GM10847 (cell line): ENCODE data around the gene EEFSEC.

ENCODE experiments used
- POLR2A ChIP-seq: IDR thresholded peaks from 2 replicates; pipeline ENCODE4 v1.6.1; 2011; ENCODE audit not compliant: insufficient read length; ENCODE audit errors: extremely low read depth

The EEFSEC gene

GRCh38 chr3:128235207-128235926, 82.1 kb downstream of the EEFSEC start:
- TF ChIP-seq POLR2A = no peak

GRCh38 chr3:128236657-128237056, 83.4 kb downstream of the EEFSEC start:
- no peak for TF ChIP-seq POLR2A

DNA sequence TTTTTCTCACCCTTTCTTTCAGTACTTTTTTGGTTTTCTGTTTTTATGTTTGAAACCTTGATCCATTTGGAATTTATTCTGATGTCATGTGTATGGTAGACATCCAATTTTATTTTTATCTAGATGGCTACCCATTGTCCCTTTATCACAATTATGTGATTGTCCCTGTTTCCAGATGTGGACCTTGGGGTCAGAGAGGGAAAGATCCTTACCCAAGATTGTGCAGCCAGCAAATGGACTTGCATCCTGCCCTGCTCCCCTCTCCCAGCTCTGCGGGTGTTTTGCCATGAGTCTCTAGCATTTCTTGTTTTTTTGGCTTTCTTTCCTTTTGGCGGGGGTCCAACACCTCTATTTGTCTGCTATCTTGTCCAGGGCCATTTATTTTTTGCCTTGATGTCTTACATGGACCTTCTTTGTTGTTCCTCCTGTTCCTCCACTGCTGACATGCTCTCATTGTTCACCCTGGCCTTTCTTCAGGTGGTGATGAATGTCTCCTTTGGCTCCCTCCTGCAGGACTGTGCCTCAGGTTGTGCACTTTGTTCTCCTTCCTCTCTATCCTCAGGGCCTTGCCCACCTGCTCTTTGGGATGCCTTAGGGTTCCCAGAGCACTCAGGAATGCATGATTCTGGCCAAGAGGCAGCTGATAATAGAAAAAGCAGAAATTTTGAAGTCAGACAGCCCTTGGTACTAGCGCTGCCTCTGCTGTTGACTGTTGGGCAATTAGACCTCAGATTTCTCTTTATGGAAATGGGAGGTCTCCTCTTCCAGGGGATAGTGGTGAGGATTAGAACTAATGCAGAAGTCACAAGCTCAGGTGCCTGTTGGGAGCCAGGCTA, 84.3 kb downstream of the EEFSEC start:
- no peak for TF ChIP-seq POLR2A

DNA sequence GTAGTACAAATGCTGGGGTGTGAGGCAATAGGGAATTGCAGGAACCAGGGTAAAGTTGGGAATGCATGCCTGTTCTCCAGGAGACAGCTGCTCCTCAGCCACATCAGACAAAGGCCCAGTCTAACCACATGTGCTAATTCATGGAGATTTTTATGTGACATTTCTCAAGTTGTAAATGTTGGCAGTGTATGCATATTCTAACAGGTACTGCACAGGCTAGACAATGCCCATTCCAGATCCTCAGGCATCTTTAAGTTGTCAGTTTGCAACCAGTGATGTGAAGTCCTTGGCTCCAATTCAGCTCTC, 84.9 kb downstream of the EEFSEC start:
- no peak for TF ChIP-seq POLR2A

DNA sequence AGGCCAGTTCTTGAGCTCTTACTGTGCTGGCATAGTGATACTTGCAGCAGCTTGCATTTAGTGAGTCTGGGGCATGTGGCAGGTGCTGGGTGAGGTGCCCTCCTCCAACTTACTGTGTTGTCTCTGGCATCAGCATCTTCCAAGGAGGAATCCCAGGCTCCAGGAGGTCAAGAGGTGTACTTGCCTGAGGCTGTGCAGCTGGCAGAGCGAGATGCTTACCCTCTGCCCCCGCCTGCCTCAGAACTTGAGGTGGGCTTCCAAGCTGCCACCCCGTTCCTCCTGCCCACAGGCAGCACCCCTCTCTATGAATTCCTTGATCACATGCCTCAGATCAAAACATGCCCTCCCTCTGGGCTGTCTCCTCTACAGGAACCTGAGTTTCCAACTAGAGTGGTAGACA, 86.0 kb downstream of the EEFSEC start:
- TF ChIP-seq POLR2A = no peak

- TF ChIP-seq POLR2A = no peak
These were observed 87.0 kb downstream of the EEFSEC start for GRCh38 chr3:128240232-128240631.

DNA sequence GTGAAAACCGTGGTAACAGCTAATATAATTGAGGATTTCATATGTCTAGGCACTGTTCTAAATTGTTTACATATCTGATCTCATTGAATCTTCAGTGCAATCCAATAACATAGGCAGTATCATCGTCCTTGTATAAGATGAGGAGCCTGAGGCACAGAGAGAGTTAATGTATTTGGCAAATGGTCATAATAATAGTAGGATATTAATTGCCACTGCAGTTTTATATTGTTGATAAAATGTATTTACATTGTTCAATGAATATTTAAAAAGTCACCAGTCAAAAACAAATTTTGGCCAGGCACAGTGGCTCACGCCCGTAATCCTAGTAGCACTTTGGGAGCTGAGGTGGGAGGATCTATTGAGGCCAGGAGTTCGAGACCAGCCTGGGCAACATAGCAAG, 88.5 kb downstream of the EEFSEC start:
- no peak for TF ChIP-seq POLR2A

GRCh38 chr3:128242818-128243601, 89.7 kb downstream of the EEFSEC start:
- no peak for TF ChIP-seq POLR2A

DNA sequence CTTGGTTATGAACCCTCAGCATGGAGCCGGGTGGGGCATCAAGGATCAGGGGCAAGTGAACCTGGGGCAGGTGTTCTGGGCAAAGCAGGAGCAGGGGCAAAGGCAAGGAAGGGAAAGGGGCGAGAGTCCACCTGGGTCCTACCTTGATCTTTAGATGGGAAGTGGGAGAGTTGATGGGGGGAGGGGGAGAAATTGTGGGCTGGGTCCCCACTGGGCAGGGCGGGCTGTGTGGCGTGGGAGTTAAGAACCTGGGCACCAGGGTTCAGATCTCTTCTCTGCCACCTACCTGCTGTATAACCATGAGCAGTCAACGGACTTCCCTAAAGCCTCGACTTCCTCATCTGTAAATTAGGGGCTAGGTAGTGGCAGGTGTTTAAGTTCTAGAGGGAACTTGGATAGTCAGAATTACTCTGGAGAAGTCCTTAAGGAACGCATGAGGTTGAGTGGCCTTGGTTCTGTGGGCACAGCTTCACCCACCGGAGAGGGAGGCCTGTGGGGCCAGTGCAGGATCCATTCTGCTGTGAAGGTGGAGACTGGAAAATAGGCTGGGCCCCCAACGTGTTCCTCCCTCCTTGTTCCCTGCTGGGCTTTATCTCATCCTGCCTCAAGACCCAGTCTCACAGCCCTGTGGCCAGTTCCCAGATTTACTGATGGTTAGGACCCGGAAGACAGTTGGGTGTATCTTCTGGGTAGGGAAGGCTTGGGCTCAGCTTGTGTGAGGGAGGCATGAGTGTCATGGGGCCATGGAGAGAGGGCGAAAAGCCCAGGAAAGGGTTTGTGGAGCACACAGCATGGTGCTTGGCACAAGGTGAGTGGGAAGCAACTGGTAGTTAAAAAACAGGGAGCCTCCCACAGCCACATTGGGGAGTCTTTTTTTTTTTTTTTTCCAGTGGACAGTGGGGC, 90.6 kb downstream of the EEFSEC start:
- TF ChIP-seq POLR2A = no peak

GRCh38 chr3:128245460-128245859, 92.2 kb downstream of the EEFSEC start:
- TF ChIP-seq POLR2A = no peak

DNA sequence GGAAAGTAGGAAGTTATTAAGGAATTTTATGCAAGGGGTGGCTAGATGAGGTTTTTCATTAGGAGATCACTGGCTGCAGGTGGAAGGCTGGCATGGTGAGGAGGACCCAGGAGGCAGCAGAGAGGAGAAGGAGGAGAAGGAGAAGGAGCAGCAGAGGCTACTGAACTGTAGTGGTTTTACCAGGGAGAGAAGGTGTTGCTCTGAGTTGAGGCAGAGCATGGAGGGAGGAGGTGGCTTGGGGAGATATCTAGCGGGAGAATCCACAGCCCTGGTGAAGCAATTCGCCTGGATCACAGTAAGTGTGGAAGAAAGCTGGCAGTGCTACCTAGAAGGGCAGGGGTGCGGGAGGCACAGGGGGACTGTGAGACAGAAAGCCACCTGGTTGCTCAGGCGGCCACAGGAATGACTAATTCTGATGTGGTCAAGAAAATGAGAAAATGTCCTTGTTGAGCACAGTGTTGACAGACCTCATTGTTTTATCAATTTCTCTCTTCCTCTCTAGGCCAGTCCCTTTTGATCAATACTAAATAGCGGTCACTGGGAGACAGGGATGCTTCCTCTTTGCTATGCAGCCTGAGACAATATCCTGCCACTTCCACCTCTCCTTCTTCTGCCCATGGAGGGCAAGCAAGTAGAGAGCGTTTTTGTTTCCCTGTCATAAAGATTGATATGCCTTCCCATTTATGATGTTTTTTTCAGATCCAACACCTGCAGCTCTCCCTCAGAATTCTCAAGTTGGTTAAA, 94.6 kb downstream of the EEFSEC start:
- TF ChIP-seq POLR2A = no peak

DNA sequence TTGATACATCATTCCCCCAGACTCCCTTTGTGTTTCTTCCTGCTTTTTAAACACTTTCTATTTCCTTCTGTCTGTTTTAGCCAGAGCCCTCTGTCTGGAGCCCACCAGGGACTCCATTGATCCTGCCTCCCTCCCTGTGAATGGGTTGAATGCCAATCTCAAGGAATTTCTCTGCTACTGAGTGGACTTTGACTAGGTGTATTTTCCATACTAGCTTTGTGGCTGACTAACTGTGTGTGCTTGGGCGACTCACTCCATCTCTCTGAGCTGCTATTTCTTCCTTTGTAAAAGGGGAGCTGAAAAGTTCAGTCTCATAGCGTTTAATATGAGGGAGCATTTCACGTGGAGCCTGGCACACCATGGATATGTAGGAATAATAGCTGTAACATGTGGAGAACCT, 98.8 kb downstream of the EEFSEC start:
- TF ChIP-seq POLR2A = no peak

DNA sequence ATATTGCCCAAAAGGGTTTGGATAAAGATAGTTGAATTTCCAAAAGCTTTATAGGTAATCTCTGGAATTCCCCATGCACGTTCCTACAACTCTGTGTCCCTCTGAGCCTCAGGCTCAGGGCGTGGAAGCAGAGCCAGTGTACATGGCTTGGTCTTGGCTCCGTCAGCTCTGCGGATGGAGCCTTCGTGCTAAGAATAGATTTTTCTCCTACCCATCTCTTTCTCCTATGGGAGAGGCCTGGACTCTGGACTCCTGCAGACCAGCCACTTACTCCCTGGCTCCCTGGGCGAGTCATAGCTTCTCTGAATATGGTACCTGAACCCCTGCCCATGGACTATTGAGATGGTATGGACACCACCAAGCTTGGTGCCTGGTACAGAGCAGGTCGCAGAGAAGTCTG, 99.9 kb downstream of the EEFSEC start:
- TF ChIP-seq POLR2A = no peak

DNA sequence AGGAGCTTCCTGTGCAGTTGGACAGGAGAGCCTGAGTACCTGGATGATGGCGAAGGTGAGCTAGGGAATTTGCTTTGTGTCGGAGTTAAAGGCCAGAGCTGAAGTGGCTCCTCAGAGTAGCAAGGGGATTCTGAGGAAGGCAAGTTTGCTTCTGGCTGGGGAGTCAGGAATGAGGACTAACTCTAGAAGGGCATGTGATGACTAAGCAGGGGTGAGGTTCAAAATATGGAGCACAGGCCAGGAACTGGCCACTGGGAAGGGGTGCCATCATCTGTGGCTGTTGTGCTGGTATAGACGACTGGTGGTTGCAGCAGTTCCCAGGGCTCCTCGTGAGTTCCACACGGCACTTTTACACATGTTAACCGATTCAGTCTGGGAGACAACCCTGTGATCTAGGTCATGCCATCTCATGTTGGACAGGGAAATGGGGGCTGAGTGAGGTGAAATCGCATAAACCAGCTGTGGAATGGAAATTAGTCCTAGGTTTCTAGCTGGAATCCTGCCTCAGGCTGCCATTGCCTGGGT, 100.8 kb downstream of the EEFSEC start:
- no peak for TF ChIP-seq POLR2A
